GM21786 (cell line): ENCODE data around the gene ERAS.
A peak's percentile ranks its signal among the peaks of the same experiment; 100 is the strongest.
"Not testable (repeated sequence)": the region's sequence is repeated elsewhere in the genome, so short reads cannot be mapped to it uniquely, and the experiment has no call there.

Source experiments
- ATAC-seq: cut with Tn5 transposase; IDR thresholded peaks from one replicate; pipeline ENCODE4 v1.9.1; 2021; ENCODE audit not compliant: unreplicated experiment

Gene ERAS

DNA sequence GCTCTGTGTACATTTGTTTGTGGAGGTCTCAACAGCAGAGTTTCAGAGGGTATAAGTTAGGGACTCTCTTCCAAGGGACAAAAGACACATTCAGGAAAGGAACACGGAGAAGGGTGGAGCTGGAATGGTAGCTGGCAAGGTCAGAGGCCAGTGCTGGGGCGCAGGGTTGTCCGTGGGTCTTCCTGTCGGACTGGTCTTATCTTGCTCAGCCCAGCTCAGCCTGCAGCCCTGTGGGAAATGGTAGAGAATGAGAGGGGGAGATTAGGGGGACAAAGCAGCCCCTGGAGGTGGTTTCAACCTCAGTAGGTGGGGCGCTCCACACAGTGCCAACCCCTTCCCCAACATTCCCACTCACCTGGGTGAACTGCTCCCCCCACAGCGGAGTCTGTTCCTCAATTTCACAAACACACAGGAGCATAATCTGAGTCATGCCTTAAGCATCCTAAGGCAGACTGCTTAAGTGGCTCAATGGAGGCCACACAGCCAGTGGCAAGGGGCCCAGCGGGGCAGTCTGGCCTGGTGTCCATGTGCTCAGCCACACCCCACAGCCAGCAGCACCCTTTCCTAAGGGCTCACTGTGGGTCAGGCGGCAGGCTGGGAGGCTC, 31.3 kb upstream of the ERAS start:
- ATAC-seq, result no peak

- no peak for ATAC-seq
Measured at GRCh38 chrX:48798318-48798717, 28.0 kb upstream of the ERAS start.

- no peak for ATAC-seq
Measured at GRCh38 chrX:48800574-48801279, 25.6 kb upstream of the ERAS start.

DNA sequence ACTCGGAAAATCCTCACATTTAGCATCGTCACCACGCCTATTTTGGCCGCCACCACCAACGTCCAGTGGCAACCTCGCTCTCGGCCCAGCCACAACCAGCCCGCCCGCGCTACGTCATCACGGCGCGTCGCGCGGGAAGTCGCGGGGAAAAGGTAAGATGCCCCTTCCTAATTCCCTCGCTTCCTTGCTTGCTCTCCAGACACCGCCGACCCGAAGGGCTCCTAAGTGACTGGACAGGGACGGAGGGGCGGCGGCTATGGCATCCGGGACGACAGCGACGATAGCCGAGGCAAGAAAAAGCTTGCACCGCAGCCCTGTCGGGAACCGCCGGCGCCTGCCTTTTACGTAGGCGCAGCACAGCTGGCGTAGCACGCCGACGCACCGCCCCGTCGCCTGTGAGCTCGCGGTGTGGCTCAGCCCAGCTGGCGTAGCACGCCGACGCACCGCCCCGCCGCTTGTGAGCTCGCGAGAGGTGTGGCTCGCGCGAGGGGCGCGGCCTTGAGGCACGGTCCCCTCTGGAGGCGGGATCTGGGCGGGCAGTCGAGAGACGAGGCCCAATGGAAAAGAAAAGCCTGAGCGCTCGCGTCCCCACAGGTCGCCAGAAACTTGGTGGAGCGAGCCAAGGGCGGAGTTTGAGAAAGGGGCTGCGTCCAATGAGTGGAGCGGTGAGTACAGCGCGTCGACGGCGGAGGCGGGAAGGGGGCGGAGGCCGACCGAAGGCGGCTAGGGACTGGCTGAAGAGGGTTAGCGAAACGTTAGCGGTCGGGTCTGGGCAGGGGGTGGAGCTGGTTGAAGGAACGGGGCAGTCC, 24.8 kb upstream of the ERAS start, which contains the start of gene HDAC6:
Gene HDAC6 (plus strand): TSS at position 788 of the 809 bp plus-strand sequence. CDS start 626 bp downstream, outside the sequence.
- peak; percentile 88 for ATAC-seq

DNA sequence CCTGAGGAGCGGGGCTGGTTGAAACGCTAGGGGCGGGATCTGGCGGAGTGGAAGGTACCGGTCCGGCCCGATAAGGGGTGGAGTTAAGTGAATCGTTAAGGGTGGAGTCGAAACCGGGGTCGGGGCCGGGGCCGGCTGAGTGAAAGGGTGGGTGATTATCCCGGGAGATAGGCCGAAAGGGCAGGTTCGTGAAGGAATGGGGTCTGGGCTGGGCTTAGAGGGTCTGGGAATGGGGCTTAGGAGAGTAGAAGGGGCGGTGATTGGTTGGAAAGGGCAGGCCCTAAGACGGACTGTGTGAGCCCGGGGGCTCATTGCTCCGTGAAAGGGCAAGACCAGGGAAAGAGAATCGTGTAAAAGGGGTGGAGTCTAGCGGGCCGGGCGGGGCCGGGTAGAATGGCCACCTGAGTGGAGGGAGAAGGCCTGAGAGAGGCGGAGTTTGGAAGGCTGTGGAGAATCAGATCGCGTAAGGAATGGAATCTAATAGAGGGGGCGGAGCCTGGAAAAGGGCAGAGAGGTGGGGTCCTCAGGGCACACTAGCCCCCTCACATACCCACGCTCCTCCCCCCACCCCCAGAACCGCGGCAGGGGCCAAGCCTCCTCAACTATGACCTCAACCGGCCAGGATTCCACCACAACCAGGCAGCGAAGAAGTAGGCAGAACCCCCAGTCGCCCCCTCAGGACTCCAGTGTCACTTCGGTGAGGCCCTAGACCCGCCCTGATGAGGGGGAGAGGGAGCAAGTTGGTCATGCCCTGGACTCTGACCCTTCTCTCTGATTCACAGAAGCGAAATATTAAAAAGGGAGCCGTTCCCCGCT, 24.0 kb upstream of the ERAS start:
- peak; percentile 35 for ATAC-seq

- no peak for ATAC-seq
Measured at GRCh38 chrX:48802905-48803200, 23.5 kb upstream of the ERAS start.

DNA sequence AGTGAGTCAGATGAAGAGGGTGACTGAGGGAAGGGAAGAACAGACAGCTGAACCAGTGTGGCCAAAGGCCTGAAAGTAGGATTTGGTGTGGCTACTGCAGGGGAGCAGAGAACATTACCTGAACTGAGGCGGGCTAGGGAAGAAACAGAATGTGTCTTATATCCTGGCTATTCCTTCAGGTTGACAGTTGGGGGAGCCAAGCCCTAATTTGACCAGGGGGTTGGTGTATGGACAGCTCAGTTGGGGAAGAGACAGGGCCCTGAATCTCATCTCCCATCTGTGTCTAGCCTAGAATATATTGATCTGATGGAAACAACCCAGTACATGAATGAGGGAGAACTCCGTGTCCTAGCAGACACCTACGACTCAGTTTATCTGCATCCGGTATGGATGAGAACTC, 20.2 kb upstream of the ERAS start:
- ATAC-seq, result no peak

DNA sequence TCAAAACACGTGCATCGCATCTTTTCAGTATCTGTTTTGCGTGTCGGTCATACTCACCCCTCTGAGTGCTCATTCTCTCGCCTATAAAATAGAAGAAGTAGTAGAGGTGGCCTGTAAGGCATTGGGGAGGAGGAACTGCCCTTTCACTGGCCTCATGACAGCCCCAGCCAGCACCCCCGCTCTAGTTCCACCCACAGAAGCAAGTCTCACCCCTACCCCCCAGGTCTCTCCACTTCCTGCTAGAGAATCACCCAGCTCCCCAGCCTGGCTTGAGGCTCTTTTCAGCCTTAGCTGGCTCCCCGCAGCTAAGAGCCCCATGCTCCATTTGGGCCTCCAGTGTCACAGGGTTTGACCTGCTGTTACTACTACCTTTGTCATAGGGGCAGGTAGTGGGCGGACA, 12.7 kb upstream of the ERAS start:
- ATAC-seq, result no peak

GRCh38 chrX:48814722-48815121, 11.6 kb upstream of the ERAS start:
- ATAC-seq, result no peak

GRCh38 chrX:48815266-48815665, 11.0 kb upstream of the ERAS start:
- ATAC-seq, result no peak

- ATAC-seq, result no peak
Measured at GRCh38 chrX:48816014-48816810, 10.1 kb upstream of the ERAS start.

DNA sequence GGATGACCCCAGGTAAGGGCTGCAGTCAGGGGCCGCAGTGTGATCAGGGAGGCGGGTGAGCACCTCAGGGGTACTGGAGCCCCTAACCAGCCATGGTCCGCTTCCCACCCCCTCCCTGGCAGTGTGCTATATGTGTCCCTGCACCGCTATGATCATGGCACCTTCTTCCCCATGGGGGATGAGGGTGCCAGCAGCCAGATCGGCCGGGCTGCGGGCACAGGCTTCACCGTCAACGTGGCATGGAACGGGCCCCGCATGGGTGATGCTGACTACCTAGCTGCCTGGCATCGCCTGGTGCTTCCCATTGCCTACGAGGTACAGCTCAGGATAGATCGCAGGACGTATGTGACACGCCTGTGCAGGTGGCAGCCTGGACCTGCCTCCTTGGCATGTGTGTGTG, 8.2 kb upstream of the ERAS start:
- no peak for ATAC-seq

GRCh38 chrX:48818866-48819265, 7.4 kb upstream of the ERAS start:
- ATAC-seq, result no peak

- not testable (repeated sequence) for ATAC-seq
Measured at GRCh38 chrX:48819394-48819793, 6.9 kb upstream of the ERAS start.

GRCh38 chrX:48823053-48823452, 3.3 kb upstream of the ERAS start:
- no peak for ATAC-seq

DNA sequence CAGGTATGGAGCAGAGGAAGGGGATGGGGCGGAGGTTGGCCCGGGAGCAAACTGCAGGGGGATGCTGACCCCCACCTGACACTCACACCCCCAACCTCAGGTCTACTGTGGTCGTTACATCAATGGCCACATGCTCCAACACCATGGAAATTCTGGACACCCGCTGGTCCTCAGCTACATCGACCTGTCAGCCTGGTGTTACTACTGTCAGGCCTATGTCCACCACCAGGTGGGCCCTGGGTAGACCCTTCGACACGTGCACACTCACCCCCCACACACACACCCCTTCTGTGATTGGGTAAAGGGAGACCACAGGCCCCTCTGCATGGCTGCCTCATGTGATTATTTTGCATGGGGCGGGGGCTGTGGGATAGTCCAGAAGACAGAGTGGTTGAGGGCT, 2.2 kb upstream of the ERAS start:
- ATAC-seq, result no peak

DNA sequence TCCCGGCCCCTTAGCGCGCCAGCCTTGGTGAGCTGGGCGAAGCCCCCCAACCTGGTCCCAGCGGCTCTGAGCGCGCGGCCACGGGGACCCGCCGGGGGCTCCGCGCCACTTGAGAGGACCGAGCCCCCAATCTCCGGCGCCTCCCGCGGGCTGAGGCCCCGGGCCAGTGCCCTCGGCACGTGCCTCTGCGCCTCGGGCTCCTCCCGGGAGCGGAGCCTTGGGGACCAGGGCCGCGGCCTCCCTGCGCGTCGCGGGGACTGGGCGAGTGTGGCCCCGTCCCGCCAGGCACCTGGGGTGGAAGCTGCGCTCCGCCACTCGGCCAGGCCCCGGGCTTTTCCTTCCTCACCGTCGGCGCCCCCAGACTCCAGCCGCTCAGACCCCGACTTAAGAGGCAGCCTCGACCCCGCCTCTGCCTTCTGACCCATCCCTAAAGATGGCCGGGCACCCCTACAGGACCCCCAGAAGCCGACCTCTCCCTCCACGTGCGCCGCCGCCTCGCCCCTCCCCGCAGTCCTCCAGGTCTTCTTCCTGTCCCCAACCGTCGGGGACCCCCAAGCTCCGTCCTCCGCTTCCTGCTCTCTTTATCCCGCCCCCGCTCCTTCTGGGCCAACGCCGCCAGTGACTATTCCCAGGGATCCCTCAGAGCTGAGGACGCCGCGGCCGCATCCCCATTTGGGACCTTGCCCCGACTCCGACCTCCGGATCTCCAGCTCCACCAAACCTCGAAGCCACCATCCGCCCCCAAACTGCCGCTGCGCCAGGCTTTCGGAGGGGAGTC, 752 bp downstream of the ERAS start:
- ATAC-seq, result no peak

GRCh38 chrX:48827654-48827968, 1.3 kb downstream of the ERAS start:
- no peak for ATAC-seq

- ATAC-seq, result no peak
Measured at GRCh38 chrX:48829016-48829735, 2.9 kb downstream of the ERAS start.
